ENCODE data around the gene PPP2R1A.
"Not testable (repeated sequence)": the region's sequence is repeated elsewhere in the genome, so short reads cannot be mapped to it uniquely, and the experiment has no call there.

PPP2R1A gene

DNA sequence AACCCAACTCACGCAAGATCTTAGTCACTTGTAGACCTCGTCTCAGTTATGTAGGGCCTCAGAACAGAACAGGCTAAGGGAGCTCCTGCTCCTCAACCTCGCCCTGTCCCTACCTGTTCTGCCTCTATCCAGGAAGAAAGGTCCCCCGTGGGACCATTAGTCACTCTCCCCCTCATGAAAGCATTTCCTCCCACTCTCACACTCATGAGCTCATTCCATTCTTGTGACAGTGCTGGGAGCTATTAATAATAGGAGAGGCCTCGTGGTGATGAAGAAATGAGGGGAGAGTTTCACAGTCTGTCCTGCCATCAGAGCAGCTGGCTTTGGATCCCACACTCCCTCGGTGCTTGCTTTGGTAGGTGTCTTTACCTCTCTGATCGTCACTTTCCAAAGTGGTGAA, 10.2 kb downstream of the PPP2R1A start:
- DNase-seq (ENCODE audit: low read depth in 3 of 3, low spot score in 1 of 3), result no peak

GRCh38 chr19:52200755-52201391, 11.0 kb downstream of the PPP2R1A start:
- DNase-seq (ENCODE audit: low read depth in 3 of 3, low spot score in 1 of 3), result not testable (repeated sequence)

- no peak for DNase-seq (ENCODE audit: low read depth in 3 of 3, low spot score in 1 of 3)
These were observed 16.6 kb downstream of the PPP2R1A start for GRCh38 chr19:52206481-52206880.

DNA sequence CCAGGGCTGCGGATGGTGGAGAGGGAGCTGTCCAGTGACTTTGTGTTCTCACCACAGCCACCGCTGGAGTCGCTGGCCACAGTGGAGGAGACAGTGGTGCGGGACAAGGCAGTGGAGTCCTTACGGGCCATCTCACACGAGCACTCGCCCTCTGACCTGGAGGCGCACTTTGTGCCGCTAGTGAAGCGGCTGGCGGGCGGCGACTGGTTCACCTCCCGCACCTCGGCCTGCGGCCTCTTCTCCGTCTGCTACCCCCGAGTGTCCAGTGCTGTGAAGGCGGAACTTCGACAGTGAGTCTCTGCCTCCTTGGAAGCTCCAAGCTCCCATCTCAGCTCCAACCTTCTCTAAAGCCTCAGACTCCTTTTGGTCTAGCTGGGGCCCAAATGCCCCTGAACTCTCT, 21.4 kb downstream of the PPP2R1A start:
- no peak for DNase-seq (ENCODE audit: low read depth in 3 of 3, low spot score in 1 of 3)

- DNase-seq (ENCODE audit: low read depth in 3 of 3, low spot score in 1 of 3), result no peak
These were observed 22.2 kb downstream of the PPP2R1A start for GRCh38 chr19:52211926-52212571.

DNA sequence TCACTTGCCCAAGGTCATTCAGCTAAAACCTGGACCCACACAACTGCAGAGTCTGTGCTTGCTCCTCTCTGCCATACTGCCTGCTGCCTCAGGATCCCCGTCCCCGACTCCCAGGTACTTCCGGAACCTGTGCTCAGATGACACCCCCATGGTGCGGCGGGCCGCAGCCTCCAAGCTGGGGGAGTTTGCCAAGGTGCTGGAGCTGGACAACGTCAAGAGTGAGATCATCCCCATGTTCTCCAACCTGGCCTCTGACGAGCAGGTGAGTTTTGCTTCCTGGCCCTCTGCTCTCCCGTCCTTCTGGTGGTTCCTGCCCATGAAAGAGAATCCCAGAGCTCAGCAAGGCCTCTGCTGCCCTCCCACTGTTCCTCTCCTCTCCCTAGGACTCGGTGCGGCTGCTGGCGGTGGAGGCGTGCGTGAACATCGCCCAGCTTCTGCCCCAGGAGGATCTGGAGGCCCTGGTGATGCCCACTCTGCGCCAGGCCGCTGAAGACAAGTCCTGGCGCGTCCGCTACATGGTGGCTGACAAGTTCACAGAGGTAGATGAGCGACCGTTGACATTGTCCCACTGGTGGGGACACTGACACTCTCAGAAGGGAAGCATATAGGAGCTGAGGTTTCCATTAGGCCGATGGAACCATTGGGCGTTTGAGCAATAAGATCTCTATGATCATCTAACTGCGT, 22.9 kb downstream of the PPP2R1A start:
- DNase-seq (ENCODE audit: low read depth in 3 of 3, low spot score in 1 of 3), result no peak

DNA sequence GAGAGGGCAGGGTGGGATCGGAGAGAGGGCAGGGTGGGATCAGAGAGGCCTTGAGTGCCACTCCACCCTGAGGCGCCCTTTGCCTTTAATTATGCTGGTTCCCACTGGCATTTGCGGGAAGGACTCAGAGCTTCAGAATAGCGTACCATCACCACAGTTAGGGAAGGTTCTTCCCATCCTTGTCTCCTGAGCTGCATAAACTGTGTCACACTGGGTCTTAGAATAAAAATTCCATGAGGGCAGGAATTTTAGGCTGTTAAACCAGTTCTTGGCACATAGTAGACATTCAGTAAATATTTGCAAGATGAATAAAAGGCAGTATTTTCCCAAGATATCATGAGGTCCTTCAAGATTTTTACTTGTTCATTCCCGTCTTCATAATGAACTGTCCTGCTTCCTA, 24.4 kb downstream of the PPP2R1A start:
- DNase-seq (ENCODE audit: low read depth in 3 of 3, low spot score in 1 of 3), result no peak

DNA sequence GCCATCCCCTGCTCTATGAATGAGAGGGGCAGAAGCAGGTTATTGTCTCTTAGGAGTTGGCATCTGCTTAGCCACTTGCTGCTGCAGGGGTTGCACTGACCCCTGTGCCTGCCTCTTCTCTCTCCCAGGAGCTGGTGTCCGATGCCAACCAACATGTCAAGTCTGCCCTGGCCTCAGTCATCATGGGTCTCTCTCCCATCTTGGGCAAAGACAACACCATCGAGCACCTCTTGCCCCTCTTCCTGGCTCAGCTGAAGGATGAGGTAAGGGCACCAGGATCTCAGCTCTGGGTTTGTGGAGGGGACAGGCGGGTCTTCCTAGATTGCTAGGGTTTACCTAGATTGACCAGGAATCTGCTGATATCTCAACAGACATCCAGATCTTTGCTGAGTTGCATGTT, 26.5 kb downstream of the PPP2R1A start:
- no peak for DNase-seq (ENCODE audit: low read depth in 3 of 3, low spot score in 1 of 3)

DNA sequence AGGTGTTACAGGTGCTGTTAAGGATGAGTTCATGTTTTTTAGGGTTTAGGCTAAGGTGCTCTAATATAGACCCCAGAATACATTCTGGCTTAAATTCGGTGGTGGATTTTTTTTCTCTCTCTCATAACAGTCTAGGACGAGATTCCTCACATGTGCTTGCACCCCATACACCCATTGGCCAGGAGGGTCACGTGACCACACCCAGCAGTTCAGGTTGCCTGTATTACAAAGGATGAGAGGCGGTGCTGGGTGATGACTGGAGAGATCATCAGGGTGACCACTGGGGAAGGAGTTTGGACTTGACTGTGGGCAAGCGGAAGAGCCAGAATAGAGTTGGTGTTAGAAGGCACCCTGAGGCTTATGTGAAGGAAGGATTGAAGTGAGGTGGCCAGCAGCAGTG, 27.7 kb downstream of the PPP2R1A start:
- no peak for DNase-seq (ENCODE audit: low read depth in 3 of 3, low spot score in 1 of 3)

DNA sequence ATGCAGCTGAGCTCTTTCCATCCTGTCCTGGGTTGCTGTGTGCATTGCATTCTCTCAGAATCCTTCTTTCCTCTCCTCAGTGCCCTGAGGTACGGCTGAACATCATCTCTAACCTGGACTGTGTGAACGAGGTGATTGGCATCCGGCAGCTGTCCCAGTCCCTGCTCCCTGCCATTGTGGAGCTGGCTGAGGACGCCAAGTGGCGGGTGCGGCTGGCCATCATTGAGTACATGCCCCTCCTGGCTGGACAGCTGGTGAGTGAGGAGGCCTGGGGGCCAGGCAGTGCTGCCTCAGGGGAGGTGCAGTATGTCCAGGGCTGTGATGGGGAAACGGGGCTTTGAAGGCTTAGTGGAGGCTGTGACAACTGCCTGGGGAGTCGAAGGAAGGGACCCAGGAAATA, 29.8 kb downstream of the PPP2R1A start:
- DNase-seq (ENCODE audit: low read depth in 3 of 3, low spot score in 1 of 3), result no peak

DNA sequence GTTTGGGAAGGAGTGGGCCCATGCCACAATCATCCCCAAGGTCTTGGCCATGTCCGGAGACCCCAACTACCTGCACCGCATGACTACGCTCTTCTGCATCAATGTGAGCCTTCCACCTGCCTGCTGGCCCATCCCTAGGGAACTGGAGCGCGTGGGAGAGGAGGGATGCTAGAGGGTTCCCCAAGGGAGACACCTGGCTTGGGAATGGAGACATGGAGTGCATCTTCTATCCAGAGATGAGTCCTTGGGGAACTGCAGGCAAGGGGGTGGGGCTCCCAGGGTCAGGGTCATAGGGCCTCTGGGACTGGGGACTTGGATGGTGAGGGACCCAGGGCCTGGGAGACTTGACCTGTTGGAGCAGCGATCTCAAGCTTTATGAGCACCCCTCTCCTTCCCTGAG, 31.2 kb downstream of the PPP2R1A start:
- no peak for DNase-seq (ENCODE audit: low read depth in 3 of 3, low spot score in 1 of 3)

DNA sequence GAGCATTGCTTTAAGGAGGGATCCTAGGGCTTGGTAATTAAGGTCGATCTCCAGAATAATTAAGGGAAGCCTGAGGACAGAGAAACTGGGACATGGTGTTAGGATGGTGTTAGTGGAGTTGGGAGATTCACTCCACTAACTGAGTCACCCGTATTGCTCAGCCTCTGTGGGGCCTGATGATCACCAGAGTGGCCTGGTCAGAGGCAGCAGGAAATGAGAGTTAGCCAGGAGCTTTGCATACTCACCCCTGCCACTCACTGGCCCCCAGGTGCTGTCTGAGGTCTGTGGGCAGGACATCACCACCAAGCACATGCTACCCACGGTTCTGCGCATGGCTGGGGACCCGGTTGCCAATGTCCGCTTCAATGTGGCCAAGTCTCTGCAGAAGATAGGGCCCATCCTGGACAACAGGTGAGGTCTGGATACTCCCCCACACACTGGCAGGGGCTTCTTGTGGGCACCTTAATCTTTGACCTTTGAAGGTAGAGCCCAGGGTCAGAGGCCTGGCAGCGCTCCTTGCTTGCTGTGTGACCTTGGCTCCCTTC, 32.1 kb downstream of the PPP2R1A start:
- DNase-seq (ENCODE audit: low read depth in 3 of 3, low spot score in 1 of 3), result no peak

- no peak for DNase-seq (ENCODE audit: low read depth in 3 of 3, low spot score in 1 of 3)
These were observed 34.4 kb downstream of the PPP2R1A start for GRCh38 chr19:52224211-52224610.

- DNase-seq (ENCODE audit: low read depth in 3 of 3, low spot score in 1 of 3), result no peak
These were observed 36.8 kb downstream of the PPP2R1A start for GRCh38 chr19:52226652-52227051.

DNA sequence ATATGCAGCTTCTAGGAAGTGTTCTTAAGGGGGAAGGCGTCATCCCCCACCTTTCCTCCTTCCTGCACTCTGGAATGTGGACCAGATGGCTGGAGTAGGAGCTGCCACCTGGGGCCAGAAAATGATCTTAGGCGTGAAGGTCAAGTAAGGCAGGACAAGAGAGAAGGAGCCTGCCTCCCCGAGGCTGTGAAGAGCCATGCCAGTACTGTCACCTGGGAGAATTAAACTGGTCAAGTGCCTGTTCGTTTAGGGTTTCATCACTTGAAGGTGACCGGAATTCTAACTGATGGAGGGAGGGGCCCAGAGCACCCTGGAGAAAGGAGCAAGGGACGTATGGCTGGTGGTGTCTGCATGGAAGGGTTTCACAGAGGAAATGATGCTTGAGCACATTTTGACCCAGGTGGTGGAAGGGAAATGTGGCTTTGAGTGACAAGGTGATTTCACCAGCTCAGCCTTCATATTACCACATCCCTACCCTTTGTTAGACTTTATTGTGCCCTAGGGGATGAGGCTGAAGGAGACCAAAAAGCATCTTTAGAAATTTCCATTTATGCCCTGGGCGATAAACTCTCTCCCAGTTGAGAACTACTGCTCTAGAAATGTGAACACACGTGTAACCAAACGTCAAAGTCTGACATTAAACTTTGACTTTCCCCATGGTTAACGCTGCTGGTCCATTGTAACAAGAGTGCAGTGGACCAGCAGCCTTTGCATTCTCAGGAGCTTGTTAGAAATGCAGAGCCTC, 37.5 kb downstream of the PPP2R1A start:
- no peak for DNase-seq (ENCODE audit: low read depth in 3 of 3, low spot score in 1 of 3)

- no peak for DNase-seq (ENCODE audit: low read depth in 3 of 3, low spot score in 1 of 3)
These were observed 38.1 kb downstream of the PPP2R1A start for GRCh38 chr19:52227980-52228379.

DNA sequence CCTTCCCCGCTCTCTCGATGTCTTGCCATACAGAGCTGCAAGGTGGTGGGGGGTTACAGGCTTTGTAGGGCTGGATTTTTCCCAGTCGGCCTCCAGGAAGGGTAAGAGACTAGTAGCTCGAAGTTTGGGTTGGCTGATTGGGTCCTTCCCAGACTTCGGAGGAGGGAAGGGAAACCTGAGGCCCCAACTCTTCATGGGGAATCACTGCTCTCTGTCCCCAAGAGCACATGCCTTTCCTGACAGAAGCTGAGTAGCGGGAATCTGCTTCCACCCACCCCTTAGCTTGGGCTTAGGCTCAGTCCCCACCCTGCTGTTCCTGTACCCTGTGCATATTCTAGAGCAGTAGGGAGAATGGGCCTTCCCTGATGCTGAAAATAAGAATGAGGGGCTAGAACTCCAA, 39.7 kb downstream of the PPP2R1A start:
- no peak for DNase-seq (ENCODE audit: low read depth in 3 of 3, low spot score in 1 of 3)

GRCh38 chr19:52230685-52231084, 40.8 kb downstream of the PPP2R1A start:
- DNase-seq (ENCODE audit: low read depth in 3 of 3, low spot score in 1 of 3), result no peak

DNA sequence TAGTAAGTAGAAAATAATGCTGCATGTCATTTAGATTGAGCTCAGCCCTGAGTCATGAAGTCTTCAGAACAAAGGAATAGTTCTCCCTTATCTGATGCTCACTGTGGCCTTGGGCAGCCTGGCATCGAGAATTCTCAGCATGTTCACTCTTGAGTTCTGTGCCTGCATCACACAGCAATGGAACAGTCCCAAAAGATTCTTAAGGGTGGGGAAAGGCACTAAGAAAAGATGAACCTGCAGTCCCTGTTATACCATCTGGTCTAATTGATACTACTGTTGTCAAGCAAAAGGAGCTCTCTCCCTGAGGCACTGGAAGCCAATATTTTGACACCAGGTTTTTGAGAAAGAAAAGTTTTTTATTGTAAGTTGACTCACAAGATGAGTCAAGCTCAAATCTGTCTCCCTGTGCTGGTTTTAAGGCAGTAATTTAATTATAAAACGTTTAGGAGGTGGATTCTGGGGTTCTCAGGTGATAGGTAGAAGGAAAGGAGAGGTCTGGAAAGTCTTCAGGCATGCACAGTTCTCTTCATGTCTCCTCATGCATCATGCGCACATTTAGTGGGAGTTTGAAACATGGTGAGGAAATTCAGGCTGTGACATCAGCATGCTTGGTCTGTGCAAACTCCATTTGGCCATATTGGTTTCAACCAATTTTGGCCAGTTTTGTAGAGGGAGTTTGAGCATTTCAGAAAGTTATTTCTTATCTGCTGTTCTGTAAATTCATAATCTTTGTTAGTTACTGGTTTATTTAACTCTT, 41.5 kb downstream of the PPP2R1A start:
- DNase-seq (ENCODE audit: low read depth in 3 of 3, low spot score in 1 of 3), result no peak

- DNase-seq (ENCODE audit: low read depth in 3 of 3, low spot score in 1 of 3), result no peak
These were observed 44.6 kb downstream of the PPP2R1A start for GRCh38 chr19:52234406-52234805.

DNA sequence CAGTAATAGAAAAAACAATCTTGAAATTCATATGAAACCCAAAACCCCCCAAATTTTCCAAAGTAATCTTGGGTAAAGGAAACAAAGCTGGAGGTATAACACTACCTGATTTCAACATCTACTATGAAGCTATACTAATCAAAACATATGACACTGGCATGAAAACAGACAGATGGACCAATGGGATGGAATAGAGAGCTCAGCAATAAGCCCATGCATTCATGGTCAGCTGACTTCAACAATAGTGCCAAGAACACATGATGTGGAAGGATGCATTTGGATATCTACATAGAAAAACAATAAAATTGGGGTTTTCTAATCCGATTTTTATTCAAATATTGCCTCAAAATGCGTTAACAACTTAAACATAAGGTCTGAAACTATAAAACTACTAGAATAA, 47.3 kb downstream of the PPP2R1A start:
- DNase-seq (ENCODE audit: low read depth in 3 of 3, low spot score in 1 of 3), result no peak

Data from stimulated activated CD4-positive, alpha-beta T cell treated with anti-CD3 and anti-CD28 coated beads, TNF-alpha, amount 100 ng/mL, for 1 hour (primary cell).